HepG2 (cell line): ENCODE measurements around the gene SLC35F1. TPM values are rescaled to one million over a fixed set of nuclear protein-coding genes. Genes with fewer than 3 reads are reported as not detected.

Source experiments
- BRCA1 ChIP-seq: sonication (generic); formaldehyde crosslinking; IDR thresholded peaks from 2 replicates; pipeline ENCODE4 v1.4.0; 2020; ENCODE audit warnings: missing genetic modification reagents
- CSRNP1 ChIP-seq: sonication (generic); formaldehyde crosslinking; IDR thresholded peaks from 2 replicates; pipeline ENCODE4 v1.8.1; 2023; ENCODE audit warnings: mild to moderate bottlenecking, missing genetic modification reagents
- HDAC2 ChIP-seq: sonication (generic); formaldehyde crosslinking; IDR thresholded peaks from 2 replicates; pipeline ENCODE4 v1.4.0; 2020; ENCODE audit warnings: missing genetic modification reagents
- HNF1B ChIP-seq: sonication (generic); formaldehyde crosslinking; IDR thresholded peaks from 2 replicates; pipeline ENCODE4 v1.5.1; 2020; ENCODE audit warnings: mild to moderate bottlenecking, moderate library complexity, missing genetic modification reagents
- IRX3 ChIP-seq: sonication (generic); formaldehyde crosslinking; IDR thresholded peaks from 2 replicates; pipeline ENCODE4 v1.8.1; 2023; ENCODE audit warnings: mild to moderate bottlenecking, low read depth, missing genetic modification reagents, borderline replicate concordance
- NFIB ChIP-seq: sonication (generic); formaldehyde crosslinking; IDR thresholded peaks from 2 replicates; pipeline ENCODE4 v1.9.0; 2021; ENCODE audit warnings: missing genetic modification reagents, mild to moderate bottlenecking, borderline replicate concordance
- NFIC ChIP-seq: IDR thresholded peaks from 2 replicates; pipeline ENCODE4 v1.6.1; 2012; ENCODE audit warnings: mild to moderate bottlenecking, low read length, inconsistent platforms
- POGK ChIP-seq: sonication (generic); formaldehyde crosslinking; conservative IDR thresholded peaks from 2 replicates; pipeline ENCODE4 v1.8.0; 2022; ENCODE audit warnings: mild to moderate bottlenecking, moderate library complexity, missing genetic modification reagents
- SAFB2 ChIP-seq: sonication (generic); formaldehyde crosslinking; IDR thresholded peaks from 2 replicates; pipeline ENCODE4 v1.5.1; 2020; ENCODE audit warnings: missing genetic modification reagents, low read depth, mild to moderate bottlenecking, borderline replicate concordance
- SNAI1 ChIP-seq: sonication (generic); formaldehyde crosslinking; IDR thresholded peaks from 2 replicates; pipeline ENCODE4 v1.5.0; 2020; ENCODE audit warnings: mild to moderate bottlenecking, missing genetic modification reagents, borderline replicate concordance
- SOX6 ChIP-seq, 2 experiments: fragments of 450-650 bp in 1 of 2; sonication (generic) in 1 of 2; formaldehyde crosslinking in 1 of 2; IDR thresholded peaks; 2 replicates each; pipeline versions ENCODE4 v1.4.0 to v1.6.1; 2017 to 2020; ENCODE audit warnings: antibody characterized with exemption in 1 of 2, mild to moderate bottlenecking in 1 of 2, missing genetic modification reagents in 1 of 2
- SRF ChIP-seq: IDR thresholded peaks from 2 replicates; pipeline ENCODE4 v1.6.1; 2011; ENCODE audit warnings: mild to moderate bottlenecking, low read depth, low read length, moderate library complexity
- TEAD2 ChIP-seq: sonication (generic); formaldehyde crosslinking; IDR thresholded peaks from 2 replicates; pipeline ENCODE4 v1.9.0; 2021; ENCODE audit warnings: missing genetic modification reagents
- ZMAT5 ChIP-seq: sonication (generic); formaldehyde crosslinking; IDR thresholded peaks from 2 replicates; pipeline ENCODE4 v1.5.0; 2020; ENCODE audit warnings: mild to moderate bottlenecking, low read depth, missing genetic modification reagents, borderline replicate concordance
- ZNF251 ChIP-seq: sonication (generic); formaldehyde crosslinking; IDR thresholded peaks from 2 replicates; pipeline ENCODE4 v1.9.0; 2021; ENCODE audit warnings: mild to moderate bottlenecking, missing genetic modification reagents
- ZNF367 ChIP-seq: sonication (generic); formaldehyde crosslinking; IDR thresholded peaks from 2 replicates; pipeline ENCODE4 v1.4.0; 2020; ENCODE audit warnings: missing genetic modification reagents, borderline replicate concordance
- ZNF580 ChIP-seq: IDR thresholded peaks from 2 replicates; pipeline ENCODE4 v1.6.1; 2016; ENCODE audit warnings: low read depth, borderline replicate concordance
- ZNF749 ChIP-seq: sonication (generic); formaldehyde crosslinking; IDR thresholded peaks from 2 replicates; pipeline ENCODE4 v1.8.0; 2022; ENCODE audit warnings: mild to moderate bottlenecking, missing genetic modification reagents, moderate library complexity, borderline replicate concordance
- ZNF761 ChIP-seq: sonication (generic); formaldehyde crosslinking; conservative IDR thresholded peaks from 2 replicates; pipeline ENCODE4 v1.4.0; 2020; ENCODE audit warnings: mild to moderate bottlenecking, missing genetic modification reagents
- ZNF800 ChIP-seq: sonication (generic); formaldehyde crosslinking; IDR thresholded peaks from 2 replicates; pipeline ENCODE4 v1.4.0; 2020; ENCODE audit warnings: missing genetic modification reagents
- ZSCAN30 ChIP-seq: sonication (generic); formaldehyde crosslinking; IDR thresholded peaks from 2 replicates; pipeline ENCODE4 v1.5.0; 2020; ENCODE audit warnings: mild to moderate bottlenecking, missing genetic modification reagents
- polyA plus RNA-seq, 8 experiments: library from polyadenylated mRNA; depleted of rRNA in 3 of 8; stranded (reverse) in 7 of 8; unstranded in 1 of 8; fragments of >200 nt; fragmentation: Illumina TruSeq in 4 of 8; extraction: Trizol in 4 of 8; gene quantifications; 2 replicates each; pipeline versions ENCODE4 v1.2.1 to v1.2.3, GENCODE V29; 2011 to 2016; ENCODE audit warnings: low read depth in 4 of 8, missing spikeins in 1 of 8, mixed read lengths in 1 of 8; ENCODE audit not compliant: insufficient read depth in 1 of 8
- total RNA-seq, 5 experiments: library from RNA; depleted of rRNA; stranded (reverse); fragments of >200 nt; fragmentation: Illumina TruSeq; extraction: Trizol; gene quantifications; 2 replicates each; pipeline ENCODE4 v1.2.3, GENCODE V29; 2016; ENCODE audit warnings: low read depth in 1 of 5

SLC35F1 gene
- total and polyA plus RNA-seq, 2 of the 13 experiments (the other 11 are each of a cell fraction or from before 2014, with no cell fraction given), result 0.01 TPM; not detected in 1

- no peak for TF ChIP-seq IRX3 (CRISPR knock-in tag)
- no peak for TF ChIP-seq SRF
- 0 out of 2 replicates have a peak, but pooled peaks have one; percentile 17 for TF ChIP-seq BRCA1
- TF ChIP-seq SOX6 (IDR thresholded peaks at IDR 0.05), result no peak
- no peak for TF ChIP-seq SOX6 (CRISPR knock-in tag; IDR thresholded peaks at IDR 0.05)
- TF ChIP-seq CSRNP1 (CRISPR knock-in tag), result no peak
- peak; percentile 51; the same call in 1 of the 2 replicates for TF ChIP-seq POGK (CRISPR knock-in tag)
- TF ChIP-seq ZNF580, result 0 out of 2 replicates have a peak, but pooled peaks have one; percentile 59
- TF ChIP-seq ZSCAN30 (CRISPR knock-in tag), result no peak
- peak; percentile 24; the same call in 1 of the 2 replicates for TF ChIP-seq HNF1B (CRISPR knock-in tag)
- TF ChIP-seq SAFB2 (CRISPR knock-in tag), result 0 out of 2 replicates have a peak, but pooled peaks have one; percentile 38
- TF ChIP-seq SNAI1 (CRISPR knock-in tag), result 0 out of 2 replicates have a peak, but pooled peaks have one; percentile 41
- no peak for TF ChIP-seq HDAC2 (CRISPR knock-in tag)
- TF ChIP-seq ZNF749, result no peak
- TF ChIP-seq ZNF251 (CRISPR knock-in tag), result no peak
- no peak for TF ChIP-seq NFIC
- TF ChIP-seq ZMAT5 (CRISPR knock-in tag), result no peak
- TF ChIP-seq NFIB (CRISPR knock-in tag), result no peak
- 0 out of 2 replicates have a peak, but pooled peaks have one; percentile 29 for TF ChIP-seq ZNF761
- TF ChIP-seq ZNF367 (CRISPR knock-in tag), result no peak
- TF ChIP-seq ZNF800 (CRISPR knock-in tag), result peak; percentile 40; the same call in 1 of the 2 replicates
- TF ChIP-seq TEAD2 (CRISPR knock-in tag), result no peak
Observed at GRCh38 chr6:117906958-117907600, at the start of gene SLC35F1 (continued).
